HepG2 (cell line): Measurements from ENCODE around the gene USP10. TPM values are rescaled to one million over a fixed set of nuclear protein-coding genes. Genes with fewer than 3 reads are reported as not detected.
A peak's percentile ranks its signal among the peaks of the same experiment; 100 is the strongest.

Source experiments
- ARID5B ChIP-seq: IDR thresholded peaks from 2 replicates; pipeline ENCODE4 v1.4.0; 2020; ENCODE audit warnings: mild to moderate bottlenecking, missing genetic modification reagents
- BRD4 ChIP-seq: sonication (generic); formaldehyde crosslinking; IDR thresholded peaks from 2 replicates; pipeline ENCODE4 v1.4.0; 2020; ENCODE audit warnings: missing genetic modification reagents
- MLXIP ChIP-seq: sonication (generic); formaldehyde crosslinking; IDR thresholded peaks from 2 replicates; pipeline ENCODE4 v1.9.0; 2021; ENCODE audit warnings: missing genetic modification reagents, borderline replicate concordance
- MYC ChIP-seq: sonication (generic); formaldehyde crosslinking; IDR thresholded peaks from 2 replicates; pipeline ENCODE4 v1.9.0; 2021; ENCODE audit warnings: missing genetic modification reagents, borderline replicate concordance
- PAWR ChIP-seq: sonication (generic); formaldehyde crosslinking; IDR thresholded peaks from 2 replicates; pipeline ENCODE4 v1.4.0; 2020; ENCODE audit warnings: missing genetic modification reagents, mild to moderate bottlenecking, borderline replicate concordance
- REXO4 ChIP-seq: sonication (generic); formaldehyde crosslinking; IDR thresholded peaks from 2 replicates; pipeline ENCODE4 v1.8.0; 2022; ENCODE audit warnings: missing genetic modification reagents, mild to moderate bottlenecking, borderline replicate concordance
- RNF219 ChIP-seq: sonication (generic); formaldehyde crosslinking; IDR thresholded peaks from 2 replicates; pipeline ENCODE4 v1.5.0; 2020; ENCODE audit warnings: mild to moderate bottlenecking, missing genetic modification reagents
- SIX1 ChIP-seq: sonication (generic); formaldehyde crosslinking; IDR thresholded peaks from 2 replicates; pipeline ENCODE4 v1.4.0; 2020; ENCODE audit warnings: missing genetic modification reagents, borderline replicate concordance
- ZBTB10 ChIP-seq: sonication (generic); formaldehyde crosslinking; IDR thresholded peaks from 2 replicates; pipeline ENCODE4 v1.4.0; 2020; ENCODE audit warnings: missing genetic modification reagents, borderline replicate concordance
- ZNF12 ChIP-seq: sonication (generic); formaldehyde crosslinking; IDR thresholded peaks from 2 replicates; pipeline ENCODE4 v1.5.0; 2020; ENCODE audit warnings: missing genetic modification reagents
- ZNF337 ChIP-seq: sonication (generic); formaldehyde crosslinking; IDR thresholded peaks from 2 replicates; pipeline ENCODE4 v1.5.1; 2020; ENCODE audit warnings: missing genetic modification reagents, low read depth, mild to moderate bottlenecking, borderline replicate concordance
- ZNF468 ChIP-seq: sonication (generic); formaldehyde crosslinking; IDR thresholded peaks from 2 replicates; pipeline ENCODE4 v1.8.0; 2022; ENCODE audit warnings: mild to moderate bottlenecking, moderate library complexity, missing genetic modification reagents
- ZNF557 ChIP-seq: sonication (generic); formaldehyde crosslinking; IDR thresholded peaks from 2 replicates; pipeline ENCODE4 v1.4.0; 2020; ENCODE audit warnings: missing genetic modification reagents
- ZNF580 ChIP-seq: IDR thresholded peaks from 2 replicates; pipeline ENCODE4 v1.6.1; 2016; ENCODE audit warnings: low read depth, borderline replicate concordance
- ZNF7 ChIP-seq: IDR thresholded peaks from 2 replicates; pipeline ENCODE4 v1.6.1; 2016; ENCODE audit warnings: missing biosample characterization, missing genetic modification reagents
- ZNF703 ChIP-seq: sonication (generic); formaldehyde crosslinking; IDR thresholded peaks from 2 replicates; pipeline ENCODE4 v1.5.1; 2020; ENCODE audit warnings: missing genetic modification reagents, mild to moderate bottlenecking, moderate library complexity, borderline replicate concordance
- polyA plus RNA-seq, 8 experiments: library from polyadenylated mRNA; depleted of rRNA in 3 of 8; stranded (reverse) in 7 of 8; unstranded in 1 of 8; fragments of >200 nt; fragmentation: Illumina TruSeq in 4 of 8; extraction: Trizol in 4 of 8; gene quantifications; 2 replicates each; pipeline versions ENCODE4 v1.2.1 to v1.2.3, GENCODE V29; 2011 to 2016; ENCODE audit warnings: low read depth in 4 of 8, missing spikeins in 1 of 8, mixed read lengths in 1 of 8; ENCODE audit not compliant: insufficient read depth in 1 of 8
- total RNA-seq, 5 experiments: library from RNA; depleted of rRNA; stranded (reverse); fragments of >200 nt; fragmentation: Illumina TruSeq; extraction: Trizol; gene quantifications; 2 replicates each; pipeline ENCODE4 v1.2.3, GENCODE V29; 2016; ENCODE audit warnings: low read depth in 1 of 5

USP10 gene
- total and polyA plus RNA-seq, 2 of the 13 experiments (the other 11 are each of a cell fraction or from before 2014, with no cell fraction given), result 79.1 to 122 TPM

- TF ChIP-seq ZBTB10 (peak; percentile 66), ZNF580 (CRISPR knock-in tag) (peak; percentile 68; the same call in 1 of the 2 replicates), REXO4 (CRISPR knock-in tag) (0 out of 2 replicates have a peak, but pooled peaks have one; percentile 85), RNF219 (CRISPR knock-in tag) (no peak), ZNF12 (CRISPR knock-in tag) (peak; percentile 13; the same call in 1 of the 2 replicates), ZNF703 (CRISPR knock-in tag) (peak; percentile 75; the same call in 1 of the 2 replicates), MYC (CRISPR knock-in tag) (peak; percentile 64; the same call in 1 of the 2 replicates), ZNF7 (CRISPR knock-in tag) (no peak), BRD4 (peak; percentile 76; the same call in 1 of the 2 replicates), ZNF468 (CRISPR knock-in tag) (0 out of 2 replicates have a peak, but pooled peaks have one; percentile 33), ARID5B (CRISPR knock-in tag) (0 out of 2 replicates have a peak, but pooled peaks have one; percentile 31), PAWR (CRISPR knock-in tag) (0 out of 2 replicates have a peak, but pooled peaks have one; percentile 12), MLXIP (no peak), SIX1 (CRISPR knock-in tag) (no peak), ZNF337 (peak; percentile 68), ZNF557 (CRISPR knock-in tag) (peak; percentile 81; the same call in 1 of the 2 replicates)
Measured at GRCh38 chr16:84699147-84699711, 571 bp upstream of the USP10 start (continued).
